NCI-H2029 (cell line): Measurements from ENCODE around the gene MAP3K14.
A peak's percentile ranks its signal among the peaks of the same experiment; 100 is the strongest.

Experiments
- DNase-seq: peaks from one replicate; lab custom pipeline; 2025; lab: John Stamatoyannopoulos, UW

The MAP3K14 gene

DNA sequence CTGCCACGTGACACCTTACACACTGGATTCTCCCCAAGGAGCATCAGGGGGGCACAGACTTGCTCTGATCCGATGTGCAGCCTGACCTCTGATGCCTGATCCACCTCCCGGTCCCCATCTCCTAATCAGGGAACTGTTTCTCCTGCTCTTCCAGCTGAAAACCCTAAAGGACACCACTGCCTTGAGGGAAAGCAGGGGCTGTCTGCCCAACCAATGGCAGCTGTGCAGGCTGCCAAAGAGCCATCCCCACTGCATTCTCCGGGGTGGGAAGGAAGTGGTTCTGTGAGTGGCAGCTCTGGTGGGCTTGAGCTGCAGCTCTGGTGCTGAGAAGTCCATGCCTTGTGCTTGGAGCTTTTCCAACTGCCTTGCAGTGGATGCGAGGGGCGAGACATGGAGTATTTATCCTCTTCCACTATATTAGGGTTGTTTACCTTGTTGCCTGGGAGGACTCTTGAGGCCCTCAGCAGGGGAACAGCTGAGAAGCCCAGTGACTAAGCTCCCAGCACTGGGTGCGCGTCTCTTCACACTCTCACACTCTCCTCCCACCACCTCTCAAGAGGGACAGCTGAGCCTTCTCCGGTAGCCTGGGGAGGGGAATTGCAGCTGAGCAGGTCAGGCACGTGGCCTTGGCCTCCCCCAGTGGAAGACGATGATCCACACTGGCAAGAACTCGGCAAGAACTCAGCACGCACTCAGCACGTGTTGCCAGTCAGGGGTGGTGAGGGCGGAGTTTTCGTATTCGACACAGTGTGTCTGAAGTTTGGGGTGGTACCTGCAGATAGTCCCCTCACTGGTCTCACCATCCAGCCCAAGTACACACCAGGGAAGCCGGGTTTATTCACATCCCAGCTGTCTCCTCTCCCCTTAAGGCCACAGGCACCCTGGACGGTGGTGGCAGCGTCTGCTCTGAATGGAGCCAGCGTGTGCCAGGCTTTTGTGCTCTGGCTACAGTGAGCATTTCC lies 33.9 kb downstream of the MAP3K14 start:
- DNase-seq: peak; percentile 91

DNA sequence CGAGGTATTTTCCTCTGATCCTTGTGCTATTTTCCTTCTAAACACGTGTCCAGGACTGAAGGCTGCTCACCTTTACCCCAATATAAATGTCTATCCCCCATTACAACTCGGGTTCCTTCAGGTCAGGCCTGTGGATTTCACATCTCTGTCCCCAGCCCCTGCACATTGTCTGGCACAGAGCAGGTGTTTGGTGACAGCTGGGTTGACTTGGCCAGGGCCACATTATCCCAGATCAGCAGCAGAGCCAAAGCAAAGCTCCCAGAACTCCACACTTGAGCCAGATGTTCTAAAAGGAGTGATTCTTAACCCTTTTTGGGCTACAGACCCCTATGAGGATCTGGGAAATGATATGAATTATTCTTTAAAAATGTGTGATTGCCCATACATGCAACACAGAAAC lies 36.9 kb downstream of the MAP3K14 start:
- DNase-seq: no peak

- no peak for DNase-seq
Observed at GRCh38 chr17:45277992-45278391, 38.8 kb downstream of the MAP3K14 start.

DNA sequence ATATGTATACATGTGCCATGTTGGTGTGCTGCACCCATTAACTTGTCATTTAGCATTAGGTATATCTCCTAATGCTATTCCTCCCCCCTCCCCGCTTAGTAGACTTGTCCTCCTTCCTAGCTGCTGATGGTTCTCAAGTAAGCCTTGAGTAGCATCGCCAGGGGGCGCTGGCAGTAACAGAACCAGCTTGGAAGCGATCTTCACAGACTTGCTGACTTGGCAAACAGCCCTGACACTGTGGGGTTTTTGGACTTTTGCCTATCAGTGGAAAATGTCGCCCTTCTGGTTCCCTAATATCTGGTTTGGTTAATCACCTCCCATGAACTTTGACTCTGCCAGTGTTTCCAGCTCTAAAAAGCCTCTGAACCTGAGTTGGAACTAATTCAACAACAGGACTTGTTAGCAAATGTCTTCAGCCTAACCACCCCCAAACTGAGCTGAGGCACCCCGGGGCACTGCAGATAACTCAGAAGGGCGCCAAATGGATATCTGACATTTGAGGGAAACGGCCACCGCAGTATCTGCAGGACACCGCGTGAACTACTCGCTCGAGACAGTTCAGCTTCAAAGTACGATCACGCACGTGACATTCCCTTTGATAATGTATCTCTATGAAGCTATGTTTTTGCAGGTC lies 39.5 kb downstream of the MAP3K14 start:
- DNase-seq: peak; percentile 70

DNA sequence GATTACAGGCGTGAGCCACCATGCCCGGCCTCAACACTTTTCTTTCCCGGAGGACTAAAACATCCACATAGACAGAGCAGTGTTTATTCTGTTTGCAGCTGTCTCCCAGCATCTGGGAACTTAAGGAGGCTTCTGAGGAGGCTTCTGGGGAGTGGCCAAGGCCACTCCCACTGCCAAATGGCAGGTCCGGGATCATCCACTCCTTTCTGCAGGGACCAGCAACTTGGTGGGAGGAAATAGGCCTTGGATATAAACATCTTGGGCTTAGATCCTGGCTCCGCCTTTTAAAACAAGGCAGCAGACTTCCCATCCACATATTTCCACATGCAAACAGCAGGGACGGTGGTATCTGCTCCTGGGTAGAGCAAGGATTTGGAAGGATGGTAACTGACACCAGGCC lies 40.8 kb downstream of the MAP3K14 start:
- DNase-seq: no peak

DNA sequence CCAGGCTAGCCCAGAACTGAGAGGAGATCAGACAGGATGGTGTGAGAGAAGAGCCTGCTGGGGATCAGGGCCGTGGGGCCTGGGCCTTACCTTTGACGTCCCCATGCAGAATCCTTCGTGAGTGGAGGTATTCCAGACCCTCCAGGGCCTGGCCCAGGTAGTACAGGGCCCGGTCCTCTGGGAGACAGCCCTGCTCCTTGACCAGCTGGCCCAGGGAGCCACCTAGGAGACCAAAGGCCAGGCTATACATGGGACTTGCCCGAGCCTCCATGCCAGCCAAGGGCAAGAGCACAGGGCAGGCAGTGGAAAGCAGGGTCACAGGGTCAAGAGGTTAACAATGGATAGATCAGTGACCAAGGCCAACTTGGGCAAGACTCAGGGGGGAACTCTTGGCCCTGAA lies 42.8 kb downstream of the MAP3K14 start:
- DNase-seq: no peak

DNA sequence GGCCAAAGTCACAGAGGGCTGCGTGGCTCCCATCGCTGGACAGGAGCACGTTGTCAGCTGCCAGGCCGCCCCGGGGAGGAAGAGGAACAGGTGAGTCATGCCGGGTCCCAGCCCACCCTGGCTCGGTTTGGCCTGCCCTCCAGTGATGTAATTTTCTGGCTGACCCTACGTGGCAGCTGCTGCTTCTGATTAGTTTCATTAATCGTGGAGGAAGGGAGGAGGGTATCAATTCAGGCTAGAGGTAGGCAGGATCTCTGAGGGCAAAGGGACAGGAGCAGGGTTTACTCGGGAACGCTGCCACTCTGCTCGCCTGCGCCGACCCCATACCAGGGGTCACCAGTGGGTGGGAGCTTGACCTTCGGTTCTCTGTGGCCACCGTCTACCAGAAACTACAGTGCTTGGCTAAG lies 43.3 kb downstream of the MAP3K14 start:
- no peak for DNase-seq

- no peak for DNase-seq
Observed at GRCh38 chr17:45271603-45272002, 45.2 kb downstream of the MAP3K14 start.

- no peak for DNase-seq
Observed at GRCh38 chr17:45270828-45271418, 45.9 kb downstream of the MAP3K14 start.

GRCh38 chr17:45269912-45270311 lies 46.9 kb downstream of the MAP3K14 start:
- DNase-seq: no peak

DNA sequence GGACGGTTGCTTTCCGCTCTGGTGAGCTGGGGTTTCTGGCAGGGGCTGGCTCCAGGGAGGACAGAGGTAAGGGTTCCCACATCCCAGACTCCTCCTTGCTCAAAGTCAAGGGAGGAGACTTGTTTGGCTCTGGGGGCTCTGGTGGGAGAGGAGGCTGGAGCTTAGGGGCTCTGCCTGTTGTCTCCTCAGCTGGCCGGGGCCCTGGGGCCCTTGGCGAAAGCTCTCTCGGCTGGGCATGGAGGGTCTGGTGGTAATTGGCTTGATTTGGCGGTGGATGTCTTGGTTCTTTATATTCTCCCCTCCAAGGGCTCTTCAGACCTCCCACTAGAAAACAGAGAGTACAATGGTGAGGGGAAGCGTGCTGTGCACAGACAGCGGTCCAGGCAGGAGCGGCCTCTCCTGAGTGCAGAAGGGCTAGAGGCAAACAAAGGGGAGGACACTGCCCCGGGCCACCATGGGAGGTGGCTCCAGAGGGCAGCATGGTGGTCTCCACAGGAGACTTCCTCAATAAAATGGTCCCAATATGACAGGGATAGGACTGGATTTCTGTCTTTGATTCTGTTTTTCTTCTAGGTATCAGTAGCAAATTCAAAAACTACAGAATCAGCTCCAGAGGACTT lies 49.3 kb downstream of the MAP3K14 start:
- DNase-seq: no peak

- no peak for DNase-seq
Observed at GRCh38 chr17:45266372-45266926, 50.4 kb downstream of the MAP3K14 start.

GRCh38 chr17:45265821-45266220 lies 51.0 kb downstream of the MAP3K14 start:
- no peak for DNase-seq

- DNase-seq: no peak
Observed at GRCh38 chr17:45264988-45265387, 51.8 kb downstream of the MAP3K14 start.

- DNase-seq: no peak
Observed at GRCh38 chr17:45264430-45264829, 52.4 kb downstream of the MAP3K14 start.

- no peak for DNase-seq
Observed at GRCh38 chr17:45263477-45263860, 53.4 kb downstream of the MAP3K14 start.

- DNase-seq: no peak
Observed at GRCh38 chr17:45262516-45263476, 54.0 kb downstream of the MAP3K14 start.

DNA sequence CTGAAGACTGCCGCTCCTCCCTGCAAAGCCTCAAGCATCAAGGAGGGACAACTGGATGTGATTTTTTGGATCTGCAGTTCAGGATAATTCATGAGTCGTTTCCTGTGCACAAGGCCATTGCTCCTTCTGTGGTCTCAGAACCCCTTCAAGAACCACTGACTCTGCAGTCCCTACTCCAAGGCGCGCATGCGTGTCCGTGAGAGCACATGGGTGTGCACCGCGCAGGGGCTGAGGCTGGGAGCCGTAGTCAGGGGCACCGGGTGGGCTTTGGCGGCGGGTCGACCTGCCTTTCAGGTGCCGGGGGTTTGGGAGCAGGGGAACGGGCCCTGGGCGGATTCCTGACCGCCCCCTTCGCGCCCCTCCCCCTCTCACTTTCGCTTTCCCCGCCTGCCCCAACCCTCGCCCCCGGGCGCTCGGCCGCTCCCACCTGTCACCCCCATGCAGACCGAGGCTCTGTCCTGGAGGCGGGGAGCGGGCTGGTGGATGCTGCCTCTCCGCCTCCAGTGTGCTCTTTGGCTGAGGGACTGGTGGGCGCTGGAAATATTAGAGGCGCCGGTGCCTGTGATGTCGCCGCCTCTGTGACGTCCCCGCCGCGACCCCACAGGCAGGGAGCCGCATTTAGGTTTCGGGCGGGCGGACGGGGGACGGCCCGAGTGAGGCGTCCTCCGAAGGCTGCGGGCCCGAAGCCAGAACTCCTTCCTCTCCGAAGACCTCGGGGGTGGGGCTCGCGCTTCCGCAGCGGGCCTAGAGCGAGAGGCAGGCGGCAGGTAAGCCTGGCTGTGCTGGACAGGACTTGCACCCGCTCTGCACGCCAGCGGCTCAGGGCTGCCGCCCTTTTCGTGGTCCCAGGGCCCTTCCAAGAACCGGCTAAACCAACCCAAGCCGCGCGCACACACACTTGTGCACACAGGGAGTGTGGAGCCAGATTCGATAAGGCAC lies 55.0 kb downstream of the MAP3K14 start, which contains the start of gene SPATA32:
Gene SPATA32, minus strand, starts transcription at position 518 of the 939 bp plus-strand sequence. Its CDS starts 78 bp downstream, at position 440.
- DNase-seq: peak; percentile 26

DNA sequence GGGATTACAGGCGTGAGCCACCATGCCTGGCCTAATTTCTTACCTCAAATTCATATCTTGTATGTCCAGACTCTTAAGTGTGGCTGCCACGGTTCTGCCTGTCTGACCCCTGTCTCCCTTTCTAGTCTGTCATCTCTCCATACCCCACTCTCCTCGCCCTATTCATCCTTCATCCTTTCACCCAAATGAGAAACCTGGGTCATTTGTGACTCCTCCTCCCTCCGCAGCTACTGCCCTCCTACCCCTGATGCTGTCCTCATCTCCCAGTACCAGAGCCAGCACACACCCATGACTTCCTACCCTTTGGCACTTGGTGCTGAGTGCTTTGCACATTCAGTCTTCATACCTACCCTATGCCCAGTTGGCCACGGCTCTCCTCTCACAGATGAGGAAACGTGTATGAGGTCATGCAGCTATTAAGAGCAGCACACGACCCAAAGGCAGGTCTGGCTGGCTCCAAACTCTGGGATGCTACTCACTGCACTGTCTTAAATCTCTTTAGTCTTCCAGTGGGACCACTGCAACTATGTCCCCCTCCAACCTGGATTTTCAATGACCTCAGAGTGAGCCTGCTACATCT lies 56.5 kb downstream of the MAP3K14 start:
- no peak for DNase-seq
